Kidney (tissue), 14 donors: ENCODE results near the gene MRPL50. TPM values are rescaled to one million over a fixed set of nuclear protein-coding genes. Genes with fewer than 3 reads are reported as not detected.

Experiments used
- DNase-seq, 5 donors: peaks; one replicate each; pipeline ENCODE4 v3.0.0-alpha.2; 2013 to 2020
- FAIRE-seq: peaks from 2 replicates; lab custom pipeline; 2012; peaks lifted over from hg19 to GRCh38; lab: Jason Lieb, UNC
- H3K27ac ChIP-seq, 2 donors: one replicate each; pipeline ENCODE4 v1.7.0; 2013; ENCODE audit warnings: low read depth in 2 of 2, low read length in 2 of 2, inconsistent platforms in 1 of 2
- H3K27me3 ChIP-seq: one replicate; pipeline ENCODE4 v1.7.1; 2013; ENCODE audit warnings: low read length, inconsistent platforms; ENCODE audit not compliant: control insufficient read depth, insufficient read depth
- H3K36me3 ChIP-seq, 3 donors: one replicate each; pipeline versions ENCODE4 v1.7.0 to v1.7.1; 2013; ENCODE audit warnings: low read length in 3 of 3, control low read depth in 1 of 3, inconsistent platforms in 1 of 3; ENCODE audit not compliant: insufficient read depth in 3 of 3, control insufficient read depth in 2 of 3
- H3K4me1 ChIP-seq, 3 donors: one replicate each; pipeline versions ENCODE4 v1.7.0 to v1.7.1; 2013; ENCODE audit warnings: low read length in 3 of 3, inconsistent platforms in 1 of 3, low read depth in 1 of 3; ENCODE audit not compliant: control insufficient read depth in 2 of 3, insufficient read depth in 2 of 3
- H3K4me3 ChIP-seq, 3 donors: one replicate each; pipeline versions ENCODE4 v1.7.0 to v1.8.1; 2013; ENCODE audit warnings: low read length in 3 of 3, control low read depth in 1 of 3, inconsistent platforms in 1 of 3
- H3K9ac ChIP-seq, 3 donors: one replicate each; pipeline versions ENCODE4 v1.7.0 to v1.7.1; 2013; ENCODE audit warnings: low read length in 3 of 3, control low read depth in 1 of 3, inconsistent platforms in 1 of 3
- H3K9me3 ChIP-seq, 3 donors: one replicate each; pipeline versions ENCODE4 v1.7.0 to v1.7.1; 2013; ENCODE audit warnings: low read length in 3 of 3, control low read depth in 1 of 3, inconsistent platforms in 1 of 3; ENCODE audit not compliant: control insufficient read depth in 2 of 3, insufficient read depth in 1 of 3
- CTCF ChIP-seq: IDR thresholded peaks from 3 replicates; pipeline ENCODE4 v1.5.1; 2012; ENCODE audit warnings: mild to moderate bottlenecking, moderate library complexity, borderline replicate concordance; ENCODE audit not compliant: insufficient read depth; ENCODE audit errors: extremely low read depth
- intact Hi-C: fragments of 100-400 bp; cut with DNase I; formaldehyde crosslinking; loops from one replicate; pipeline ENCODE4 v1.11.1; 2022
- polyA plus RNA-seq: library from polyadenylated mRNA; stranded (reverse); fragments of 350-450 nt; fragmentation: Illumina TruSeq; extraction: RNeasy Lipid Tissue Mini Kit (QIAGEN cat#74804); gene quantifications from one replicate; pipeline ENCODE4 v1.2.3, GENCODE V29; 2014; ENCODE audit warnings: low read depth, low replicate concordance; ENCODE audit not compliant: insufficient read depth
- total RNA-seq: library from RNA; stranded (reverse); fragmentation: NEBNext Ultra II Directional; extraction: Animal tissue kit (Norgen Biotek cat#: 25700); gene quantifications from one replicate; pipeline ENCODE4 v1.2.1, GENCODE V29; 2021
- donor health status: control.
- donor health status: control.
- donor health status: control.
- donor health status: control.
- donor health status: control.
- donor health status: DM: yes; HTN: yes; CAD: no.
- donor health status: Normal renal cell carcinoma (clear cell type).

MRPL50 gene
- total and polyA plus RNA-seq, 2 donors from 2014 or later: 12.1 to 17.5 TPM

GRCh38 chr9:101415578-101415977 lies 17.2 kb upstream of the MRPL50 start:
- Histone ChIP-seq H3K27me3 (no peaks in the 10 kb centered on the region), H3K9ac (no peak overlapping the region), H3K36me3 (peaks cover 0 to 5% (median 0%) of the 10 kb centered on the region in 3 donors), H3K4me3 (no peak overlapping the region), H3K4me1 (no peaks in the 10 kb centered on the region), H3K9me3 (peaks cover 0 to 23% (median 12%) of the 10 kb centered on the region in 3 donors), H3K27ac (no peak overlapping the region)
- FAIRE-seq: no peak
- intact Hi-C loops: no loop called here
- no peak for DNase-seq
- TF ChIP-seq CTCF: no peak

GRCh38 chr9:101414839-101415238 lies 16.4 kb upstream of the MRPL50 start:
- intact Hi-C loops: no loop called here
- H3K9me3 ChIP-seq: peaks cover 0 to 31% (median 20%) of the 10 kb centered on the region in 3 donors
- no peak for TF ChIP-seq CTCF
- no peaks in the 10 kb centered on the region for H3K4me1 ChIP-seq
- no peak overlapping the region for H3K4me3 ChIP-seq
- H3K9ac ChIP-seq: no peak overlapping the region
- no peaks in the 10 kb centered on the region for H3K27me3 ChIP-seq
- peaks cover 0 to 1% (median 0%) of the 10 kb centered on the region in 3 donors for H3K36me3 ChIP-seq
- no peak for FAIRE-seq
- H3K27ac ChIP-seq: no peak overlapping the region
- no peak for DNase-seq

GRCh38 chr9:101409079-101409477 lies 10.7 kb upstream of the MRPL50 start:
- no peak for DNase-seq
- no peak for FAIRE-seq
- Histone ChIP-seq H3K9ac (no peak overlapping the region), H3K27ac (no peak overlapping the region), H3K36me3 (peaks cover 30 to 49% (median 40%) of the 10 kb centered on the region in 3 donors), H3K9me3 (peaks cover 24 to 69% (median 55%) of the 10 kb centered on the region in 3 donors), H3K27me3 (no peaks in the 10 kb centered on the region), H3K4me1 (no peaks in the 10 kb centered on the region), H3K4me3 (peak overlapping the region in 2 of 3 donors; percentile 3 to 8)
- intact Hi-C loops: no loop called here
- TF ChIP-seq CTCF: no peak
